GM12878 (cell line): ENCODE results near the gene TULP1.

ENCODE experiments used
- BCL11A ChIP-seq: IDR thresholded peaks from 2 replicates; pipeline ENCODE4 v1.6.1; 2011; ENCODE audit warnings: low read depth, low read length
- BMI1 ChIP-seq: fragments of 450-650 bp; IDR thresholded peaks from 2 replicates; pipeline ENCODE4 v1.6.1; 2016; ENCODE audit warnings: mild to moderate bottlenecking, moderate library complexity, borderline replicate concordance
- CTCF ChIP-seq, 3 experiments: IDR thresholded peaks in 2 of 3; conservative IDR thresholded peaks in 1 of 3; 2 replicates each; pipeline ENCODE4 v1.5.1; 2011; ENCODE audit warnings: low read depth in 3 of 3, low read length in 3 of 3, mild to moderate bottlenecking in 3 of 3, control low read depth in 2 of 3, moderate library complexity in 2 of 3, inconsistent platforms in 1 of 3, mixed read lengths in 1 of 3; ENCODE audit not compliant: control insufficient read depth in 2 of 3, insufficient read depth in 1 of 3; ENCODE audit errors: extremely low read depth in 1 of 3
- EP300 ChIP-seq, 2 experiments: fragments of 150-350 bp in 1 of 2; IDR thresholded peaks; 2 replicates each; pipeline ENCODE4 v1.6.1; 2011 to 2012; ENCODE audit warnings: low read depth in 2 of 2, low read length in 2 of 2, borderline replicate concordance in 1 of 2, improper control_type of control experiment in 1 of 2, inconsistent platforms in 1 of 2; ENCODE audit not compliant: control insufficient read depth in 1 of 2
- HSF1 ChIP-seq: fragments of 150-350 bp; IDR thresholded peaks from 2 replicates; pipeline ENCODE4 v1.6.1; 2014; ENCODE audit warnings: mild to moderate bottlenecking, low read depth, low read length
- JUND ChIP-seq: IDR thresholded peaks from 2 replicates; pipeline ENCODE4 v1.6.1; 2012; ENCODE audit warnings: low read depth, mild to moderate bottlenecking, low read length, improper control_type of control experiment, moderate library complexity
- MAX ChIP-seq: IDR thresholded peaks from 2 replicates; pipeline ENCODE4 v1.6.1; 2012; ENCODE audit warnings: low read depth, low read length, improper control_type of control experiment
- RB1 ChIP-seq: fragments of 450-650 bp; formaldehyde crosslinking; IDR thresholded peaks from 2 replicates; pipeline ENCODE4 v1.6.1; 2017; ENCODE audit warnings: mild to moderate bottlenecking, borderline replicate concordance
- RFX5 ChIP-seq: IDR thresholded peaks from 2 replicates; pipeline ENCODE4 v1.6.1; 2011; ENCODE audit warnings: low read depth, low read length, improper control_type of control experiment
- SREBF1 ChIP-seq: IDR thresholded peaks from 2 replicates; pipeline ENCODE4 v1.6.1; 2012; ENCODE audit warnings: mild to moderate bottlenecking, low read length
- ZBTB33 ChIP-seq: fragments of 450-650 bp; IDR thresholded peaks from 2 replicates; pipeline ENCODE4 v1.6.1; 2017; ENCODE audit warnings: mild to moderate bottlenecking
- ZBTB40 ChIP-seq: fragments of 450-650 bp; IDR thresholded peaks from 2 replicates; pipeline ENCODE4 v1.6.1; 2016; ENCODE audit warnings: mild to moderate bottlenecking, moderate library complexity, borderline replicate concordance

- TF ChIP-seq RFX5 (no peak), BCL11A (no peak), ZBTB33 (no peak), EP300 (IDR thresholded peaks at IDR 0.05; ENCODE audit: borderline replicate concordance in 1 of 2, control insufficient read depth in 1 of 2, low read depth in 2 of 2, low read length in 2 of 2) (no peak), CTCF (IDR thresholded peaks at IDR 0.05 in 2 of 3, conservative IDR thresholded peaks at IDR 0.05 in 1 of 3; ENCODE audit: control insufficient read depth in 2 of 3, extremely low read depth in 1 of 3, insufficient read depth in 1 of 3, low read depth in 3 of 3, low read length in 3 of 3) (no peak), RB1 (no peak), MAX (no peak), ZBTB40 (no peak), HSF1 (no peak), BMI1 (no peak), SREBF1 (no peak), JUND (no peak)
Measured at GRCh38 chr6:35500782-35501181, 11.9 kb downstream of the TULP1 start.
